Right atrium auricular region (tissue), 2 donors: ENCODE measurements around the gene FHDC1. TPM values are rescaled to one million over a fixed set of nuclear protein-coding genes. Genes with fewer than 3 reads are reported as not detected.

Source experiments
- DNase-seq: peaks from one replicate; pipeline ENCODE4 v3.0.0-alpha.2; 2019; ENCODE audit warnings: low spot score
- H3K27ac ChIP-seq, 2 donors: fragments of 200-600 bp; sonication (generic); 1 replicate in 1 of 2; 2 replicates in 1 of 2; pipeline ENCODE4 v1.5.1; 2016 to 2019
- H3K27me3 ChIP-seq, 2 donors: fragments of 200-600 bp; sonication (generic); one replicate each; pipeline versions ENCODE4 v1.5.1 to v1.6.0; 2017 to 2019
- H3K36me3 ChIP-seq: fragments of 200-600 bp; sonication (generic); one replicate; pipeline ENCODE4 v1.5.1; 2016
- H3K4me1 ChIP-seq, 2 donors: fragments of 200-600 bp; sonication (generic); one replicate each; pipeline versions ENCODE4 v1.5.1 to v1.6.0; 2017 to 2019
- H3K4me3 ChIP-seq, 2 donors: fragments of 200-600 bp; sonication (generic); 1 replicate in 1 of 2; 2 replicates in 1 of 2; pipeline ENCODE4 v1.5.1; 2017 to 2019; ENCODE audit warnings: mild to moderate bottlenecking in 1 of 2, moderate library complexity in 1 of 2
- H3K9me3 ChIP-seq, 2 donors: fragments of 200-600 bp; sonication (generic); one replicate each; pipeline ENCODE4 v1.5.1; 2019
- CTCF ChIP-seq, 2 donors: fragments of 200-600 bp; sonication (generic); IDR thresholded peaks; one replicate each; pipeline ENCODE4 v1.5.1; 2019; ENCODE audit warnings: antibody characterized with exemption in 2 of 2
- total RNA-seq, 2 donors: library from RNA; depleted of rRNA; stranded (reverse); fragments of >200 nt; gene quantifications; one replicate each; pipeline ENCODE4 v1.1.0, GENCODE V29; 2016

Gene FHDC1
- total RNA-seq, 2 donors from 2014 or later: 0.33 to 0.90 TPM

- TF ChIP-seq CTCF (IDR thresholded peaks at IDR 0.05): no peak
- Histone ChIP-seq H3K36me3 (no peaks in the 10 kb centered on the region), H3K9me3 (no peaks in the 10 kb centered on the region), H3K27ac (no peak overlapping the region), H3K4me3 (no peak overlapping the region), H3K4me1 (no peaks in the 10 kb centered on the region), H3K27me3 (no peaks in the 10 kb centered on the region)
- no peak for DNase-seq
Measured at GRCh38 chr4:152996111-152996571, 60.0 kb downstream of the FHDC1 start.

GRCh38 chr4:152996672-152997071, 60.5 kb downstream of the FHDC1 start:
- H3K4me1 ChIP-seq: no peaks in the 10 kb centered on the region
- no peaks in the 10 kb centered on the region for H3K27me3 ChIP-seq
- H3K36me3 ChIP-seq: no peaks in the 10 kb centered on the region
- H3K9me3 ChIP-seq: no peaks in the 10 kb centered on the region
- no peak for TF ChIP-seq CTCF (IDR thresholded peaks at IDR 0.05)
- DNase-seq: no peak
- H3K27ac ChIP-seq: no peak overlapping the region
- H3K4me3 ChIP-seq: no peak overlapping the region

DNA sequence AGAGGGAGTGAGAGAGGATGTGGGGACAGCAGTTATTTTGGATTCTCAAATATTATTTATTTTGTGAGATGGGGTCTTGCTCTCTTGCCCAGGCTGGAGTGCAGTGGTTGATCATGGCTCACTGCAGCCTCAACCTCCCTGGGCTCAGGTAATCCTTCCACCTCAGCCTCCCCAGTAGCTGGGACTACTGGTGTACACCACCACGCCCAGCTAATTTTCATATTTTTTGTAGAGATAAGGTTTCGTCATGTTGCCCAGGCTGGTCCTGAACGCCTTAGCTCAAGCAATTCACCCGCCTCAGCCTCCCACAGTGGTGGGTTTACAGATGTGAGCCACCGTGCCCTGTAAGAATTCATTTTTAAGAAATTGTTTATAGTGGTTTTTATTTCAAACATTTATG, 61.2 kb downstream of the FHDC1 start:
- H3K36me3 ChIP-seq: no peaks in the 10 kb centered on the region
- no peak for DNase-seq
- H3K27ac ChIP-seq: no peak overlapping the region
- TF ChIP-seq CTCF (IDR thresholded peaks at IDR 0.05): no peak
- H3K27me3 ChIP-seq: no peaks in the 10 kb centered on the region
- no peaks in the 10 kb centered on the region for H3K4me1 ChIP-seq
- H3K9me3 ChIP-seq: no peaks in the 10 kb centered on the region
- no peak overlapping the region for H3K4me3 ChIP-seq

- H3K4me1 ChIP-seq: no peaks in the 10 kb centered on the region
- no peaks in the 10 kb centered on the region for H3K36me3 ChIP-seq
- DNase-seq: no peak
- no peak overlapping the region for H3K4me3 ChIP-seq
- H3K9me3 ChIP-seq: no peaks in the 10 kb centered on the region
- no peaks in the 10 kb centered on the region for H3K27me3 ChIP-seq
- no peak for TF ChIP-seq CTCF (IDR thresholded peaks at IDR 0.05)
- H3K27ac ChIP-seq: no peak overlapping the region
Measured at GRCh38 chr4:152997771-152998487, 61.8 kb downstream of the FHDC1 start.

GRCh38 chr4:152998861-152999260, 62.7 kb downstream of the FHDC1 start:
- Histone ChIP-seq H3K4me1 (no peaks in the 10 kb centered on the region), H3K36me3 (no peaks in the 10 kb centered on the region), H3K27ac (no peak overlapping the region), H3K4me3 (no peak overlapping the region), H3K9me3 (no peaks in the 10 kb centered on the region), H3K27me3 (no peaks in the 10 kb centered on the region)
- no peak for DNase-seq
- no peak for TF ChIP-seq CTCF (IDR thresholded peaks at IDR 0.05)
